GM21360 (cell line): ENCODE measurements around the gene NAB2.

Source experiments
- ATAC-seq: cut with Tn5 transposase; IDR thresholded peaks from one replicate; pipeline ENCODE4 v1.9.1; 2021; ENCODE audit warnings: mild to moderate bottlenecking, moderate library complexity; ENCODE audit not compliant: unreplicated experiment

Gene NAB2

DNA sequence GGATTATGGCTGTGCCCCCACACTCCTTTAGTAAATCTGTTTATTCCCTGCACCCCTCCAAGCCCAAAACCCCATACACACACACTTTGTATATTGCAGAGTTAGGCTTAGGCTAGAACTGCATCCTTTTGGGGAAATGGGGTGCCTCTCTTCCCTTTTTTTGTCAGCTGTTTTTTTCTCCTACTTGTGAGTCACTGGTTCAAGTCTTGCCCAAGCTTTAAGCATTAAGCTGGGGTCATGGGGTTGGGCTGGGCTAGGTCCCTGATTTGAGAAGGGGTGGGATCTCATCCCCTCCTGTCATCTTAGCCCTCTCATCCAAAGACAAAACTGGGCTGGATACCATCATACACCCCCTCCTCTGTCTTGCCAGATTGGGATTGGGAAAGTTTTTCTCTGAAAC lies 41.0 kb downstream of the NAB2 start:
- ATAC-seq, result no peak

DNA sequence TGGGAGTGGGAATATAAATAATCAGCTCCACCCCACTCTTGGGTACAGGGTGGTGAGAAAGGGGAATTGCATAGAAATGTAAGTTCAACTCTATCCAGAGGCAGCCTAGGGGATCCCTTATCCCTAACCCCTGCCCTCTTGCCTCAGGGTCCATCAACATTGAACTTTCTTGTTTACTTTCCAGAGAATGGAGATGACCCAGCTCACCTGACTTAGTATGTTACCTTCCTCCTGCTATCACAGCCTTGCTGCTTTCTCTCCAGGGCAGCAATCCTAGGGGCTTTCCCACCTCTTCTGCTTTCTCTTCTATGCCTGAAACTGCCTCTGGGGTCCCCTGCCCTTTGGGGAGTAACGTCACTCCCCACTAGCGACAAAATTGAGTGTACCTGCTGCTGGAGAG lies 42.0 kb downstream of the NAB2 start:
- no peak for ATAC-seq

DNA sequence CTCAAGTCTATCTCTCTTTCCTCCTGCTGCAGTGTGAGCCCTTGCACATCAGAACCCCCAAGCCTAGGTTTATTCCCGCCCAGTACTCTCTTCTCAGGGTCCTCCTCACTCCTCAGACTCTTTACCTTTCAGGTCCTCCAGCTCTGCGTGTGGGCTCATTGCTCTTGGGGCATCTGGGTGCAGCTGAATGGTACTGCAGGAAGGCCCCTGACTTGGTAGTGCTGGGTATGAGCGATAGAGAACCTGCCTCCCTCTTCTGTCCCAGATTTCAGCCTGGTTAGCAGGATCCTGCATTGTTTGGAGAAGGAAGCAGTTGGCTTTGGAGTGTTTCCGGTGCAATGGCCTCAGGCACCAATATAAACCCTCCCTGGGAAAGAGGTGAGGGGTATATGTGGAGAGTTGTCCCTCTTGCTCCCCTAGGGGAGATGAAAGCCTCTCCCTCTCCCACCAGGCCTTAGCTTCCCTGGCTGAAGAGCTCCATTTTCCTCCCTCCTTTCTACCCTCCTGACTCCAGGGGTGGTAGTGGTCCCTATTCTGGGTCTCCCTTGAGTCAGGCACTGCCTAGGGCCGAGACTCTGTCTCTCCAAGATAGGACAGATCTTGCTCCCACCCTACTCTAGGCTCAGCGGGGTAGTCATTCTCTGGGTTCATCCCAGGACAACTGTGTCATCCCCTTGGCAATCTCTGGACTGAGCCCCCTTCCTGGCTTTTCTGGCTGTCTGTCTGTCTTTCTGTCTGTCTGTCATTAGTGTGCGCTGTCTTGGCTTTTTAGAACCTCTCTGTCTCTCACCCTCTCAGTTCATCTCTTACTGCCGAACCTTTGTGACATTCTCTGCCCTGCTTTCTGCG lies 43.2 kb downstream of the NAB2 start:
- no peak for ATAC-seq

DNA sequence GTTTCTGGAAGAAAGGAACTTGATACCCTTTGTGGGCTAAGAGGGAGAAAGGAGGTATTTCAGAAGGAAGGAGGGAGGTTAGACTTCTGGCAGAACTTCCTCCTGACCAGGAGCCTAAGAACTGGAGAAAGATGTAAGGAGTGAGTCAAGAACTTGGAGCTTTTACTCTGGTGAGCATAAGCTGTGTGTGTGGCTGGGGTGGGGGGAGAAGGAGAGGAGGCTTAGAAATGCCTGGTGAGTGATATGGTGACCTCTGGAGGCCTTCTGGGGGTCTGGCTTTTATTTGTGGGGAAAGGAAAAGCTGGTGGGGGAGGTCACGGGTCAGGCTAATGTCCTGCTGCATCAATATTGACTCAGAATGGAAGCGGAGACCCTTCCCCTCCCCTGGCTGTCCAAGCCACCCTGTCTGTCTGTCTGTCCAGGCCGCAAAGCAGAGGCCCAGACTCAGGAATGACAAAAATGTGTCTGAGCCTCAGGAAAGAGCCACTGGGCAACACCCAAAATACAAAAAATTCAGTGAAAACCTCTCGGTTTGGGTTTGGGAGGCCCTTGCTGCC lies 44.2 kb downstream of the NAB2 start:
- no peak for ATAC-seq

DNA sequence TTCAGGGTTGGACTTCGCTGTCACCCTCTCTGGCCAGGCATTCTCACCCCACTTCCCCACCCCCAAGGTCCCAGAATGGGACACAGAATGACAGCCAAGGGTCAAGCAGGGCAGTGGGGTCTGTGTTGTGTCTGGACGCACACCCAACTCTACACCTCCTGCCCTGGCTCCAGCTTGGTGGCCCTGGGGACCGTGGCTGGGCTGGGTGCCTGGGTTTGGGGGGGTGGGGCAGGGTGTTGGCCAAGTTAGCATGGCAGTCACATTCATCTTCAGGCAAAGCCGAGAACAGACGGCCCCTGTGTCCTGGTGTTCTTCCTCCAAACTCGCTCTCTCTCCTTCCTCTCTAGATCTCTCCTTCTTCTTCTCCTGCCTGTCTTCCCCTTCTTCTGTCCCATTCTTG lies 45.0 kb downstream of the NAB2 start:
- no peak for ATAC-seq

DNA sequence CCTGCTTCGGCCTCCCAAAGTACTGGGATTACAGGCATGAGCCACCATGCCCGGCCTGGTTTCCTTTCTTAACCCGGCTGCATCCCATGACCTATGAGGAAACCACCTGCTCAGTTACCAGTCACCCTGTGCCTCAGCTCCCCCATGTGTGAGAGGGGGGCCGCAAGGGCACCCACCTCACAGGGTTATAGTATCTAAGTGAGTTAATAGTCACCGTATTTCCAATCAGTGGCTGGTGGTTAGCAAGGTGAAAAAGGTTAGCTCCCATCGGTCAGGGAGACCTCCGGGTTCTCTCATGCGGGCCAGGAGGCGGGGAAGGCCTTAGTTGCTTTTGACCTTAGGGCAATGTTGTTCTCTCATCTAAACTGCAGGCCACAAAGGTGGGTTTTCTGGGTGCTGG lies 46.0 kb downstream of the NAB2 start:
- ATAC-seq, result no peak

DNA sequence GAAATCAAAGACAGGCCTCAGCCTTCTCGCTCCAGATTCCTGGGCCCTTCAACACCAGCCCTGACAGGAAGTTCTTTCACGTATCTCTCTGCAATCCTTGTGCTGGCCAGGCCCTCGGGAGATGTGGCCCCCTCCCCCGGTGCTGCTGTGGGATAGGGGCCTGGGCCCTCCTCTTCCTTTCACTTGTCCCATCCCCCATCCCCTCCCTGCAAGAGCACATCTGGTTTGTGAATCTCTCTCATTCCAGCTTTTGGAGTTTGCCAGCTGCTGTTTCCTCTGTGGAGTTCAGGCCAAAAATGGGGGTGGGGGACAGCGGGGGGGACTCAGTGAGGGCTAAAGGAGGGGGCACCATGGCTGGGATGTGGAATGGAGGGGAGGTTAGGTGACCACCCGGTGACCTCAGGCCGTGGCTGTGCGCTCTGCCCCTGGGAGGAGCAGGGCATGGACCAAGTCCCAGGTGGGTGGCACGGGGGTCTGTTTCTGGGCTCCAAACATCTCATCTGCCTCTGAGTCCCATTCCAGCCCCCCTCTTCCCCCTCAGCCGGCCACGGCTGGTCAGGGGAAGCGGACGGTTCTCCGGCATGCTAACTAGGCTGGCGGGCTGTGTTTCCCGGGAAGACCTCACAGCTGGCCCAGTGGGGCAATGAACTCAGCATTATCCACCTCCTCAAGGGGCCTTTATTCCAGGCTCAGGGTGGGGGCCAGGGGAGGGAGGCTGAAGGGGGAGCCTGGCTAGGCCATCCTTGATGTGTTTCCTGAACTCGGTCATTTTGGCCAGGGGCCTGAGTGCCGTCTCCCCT lies 46.8 kb downstream of the NAB2 start:
- no peak for ATAC-seq

DNA sequence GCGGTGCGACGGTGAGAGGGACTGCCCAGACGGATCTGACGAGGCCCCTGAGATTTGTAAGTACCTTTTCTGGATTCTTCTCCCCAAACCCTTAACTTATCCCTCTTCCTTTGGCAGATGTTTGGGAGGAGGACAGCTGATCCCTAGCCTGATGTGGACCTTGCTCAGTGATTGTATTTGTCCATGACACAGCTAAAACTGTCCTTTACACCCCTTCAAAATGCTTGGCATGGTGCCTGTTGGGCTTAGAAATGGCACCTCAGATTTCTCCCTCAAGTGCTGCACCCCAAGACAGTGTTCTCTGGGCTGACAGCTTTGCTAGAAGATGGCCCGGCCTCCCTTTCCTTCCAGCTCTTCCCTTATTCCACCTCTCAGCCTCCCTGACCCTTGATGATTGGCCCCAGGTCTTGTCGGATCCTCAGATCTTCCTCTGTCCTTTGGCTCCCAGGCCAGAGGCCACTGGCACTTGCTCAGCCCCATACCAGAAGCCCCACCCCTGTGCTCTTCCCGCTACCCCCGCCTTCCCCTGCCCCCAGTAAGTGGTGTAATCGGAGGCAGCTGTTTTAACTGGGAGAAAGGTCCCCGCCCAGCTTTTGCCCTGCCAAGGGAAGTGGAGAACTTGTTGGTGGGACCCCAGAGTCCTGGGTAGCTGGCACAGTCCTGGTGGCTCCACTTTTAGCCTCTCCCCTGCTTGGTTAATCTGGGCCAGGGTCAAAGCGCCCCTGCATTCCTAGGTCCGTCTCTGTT lies 49.8 kb downstream of the NAB2 start:
- no peak for ATAC-seq

DNA sequence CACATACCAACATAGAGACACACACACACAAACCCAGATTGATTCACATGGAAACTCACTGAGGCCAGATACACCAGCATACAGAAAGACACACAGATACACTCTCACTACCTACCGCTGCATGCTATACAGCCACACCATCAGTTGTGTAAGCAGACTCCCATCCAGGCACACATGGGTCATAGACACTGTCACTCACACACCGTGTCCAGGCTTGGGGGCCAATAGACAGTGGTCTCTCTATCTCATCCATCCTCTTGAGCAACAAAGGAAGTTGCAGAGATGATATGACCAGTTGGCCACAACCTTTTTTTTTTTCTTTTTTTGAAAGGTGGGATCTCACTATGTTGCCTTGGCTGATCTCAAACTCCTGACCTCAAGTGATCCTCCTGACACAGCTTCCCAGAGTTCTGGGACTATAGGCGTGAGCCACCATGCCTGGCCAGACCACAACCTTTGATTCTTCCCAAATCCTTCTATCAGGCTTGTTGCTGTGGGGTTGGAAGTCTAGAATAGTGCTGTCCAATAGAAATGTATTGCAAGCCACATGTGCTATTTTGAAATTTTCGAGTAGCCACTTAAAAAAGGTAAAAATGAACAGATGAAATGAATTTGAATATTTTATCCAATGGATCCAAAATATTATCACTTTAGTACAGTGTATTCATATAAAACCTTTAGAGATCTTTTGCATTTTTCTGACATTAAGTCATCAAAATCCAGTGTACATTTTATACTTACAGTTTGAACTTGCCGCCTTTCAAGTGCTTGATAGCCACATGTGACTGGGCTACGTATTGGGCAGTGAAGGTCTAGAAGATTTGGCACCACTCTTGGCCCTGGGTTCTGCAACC lies 51.1 kb downstream of the NAB2 start:
- ATAC-seq, result no peak

DNA sequence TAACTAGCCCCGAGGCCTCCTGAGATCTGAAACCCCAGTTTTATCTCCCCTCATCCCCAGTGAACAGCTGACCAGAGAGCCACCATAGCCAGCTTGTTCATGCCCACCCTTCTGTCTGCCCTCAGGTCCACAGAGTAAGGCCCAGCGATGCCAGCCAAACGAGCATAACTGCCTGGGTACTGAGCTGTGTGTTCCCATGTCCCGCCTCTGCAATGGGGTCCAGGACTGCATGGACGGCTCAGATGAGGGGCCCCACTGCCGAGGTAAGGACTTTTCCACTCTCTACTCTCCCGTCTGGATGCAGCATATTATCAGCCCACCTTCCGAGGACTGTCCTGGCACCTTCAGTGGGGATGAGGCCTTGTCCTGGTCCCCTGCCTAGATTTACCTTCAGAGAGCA lies 52.3 kb downstream of the NAB2 start:
- ATAC-seq, result no peak

DNA sequence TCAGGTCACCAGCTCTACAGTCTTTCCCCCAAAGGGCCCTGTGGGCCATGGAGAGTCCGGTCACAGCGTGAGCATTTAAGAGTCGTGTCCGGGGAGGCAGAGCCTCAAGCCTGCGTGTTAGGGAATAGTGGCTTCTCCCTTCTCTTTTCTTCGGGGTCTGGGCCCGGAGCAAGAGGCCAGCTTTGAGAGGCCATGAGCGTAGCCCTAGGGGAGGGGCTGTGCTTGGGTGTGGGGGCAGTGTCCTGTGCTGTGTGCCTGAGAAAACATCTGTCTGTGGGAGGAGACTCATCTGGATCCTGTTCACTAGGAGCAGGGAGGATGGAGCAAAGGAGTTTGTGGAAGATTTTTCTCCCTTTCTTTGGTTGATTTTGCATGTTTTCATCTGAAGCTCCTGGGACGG lies 53.2 kb downstream of the NAB2 start:
- no peak for ATAC-seq

DNA sequence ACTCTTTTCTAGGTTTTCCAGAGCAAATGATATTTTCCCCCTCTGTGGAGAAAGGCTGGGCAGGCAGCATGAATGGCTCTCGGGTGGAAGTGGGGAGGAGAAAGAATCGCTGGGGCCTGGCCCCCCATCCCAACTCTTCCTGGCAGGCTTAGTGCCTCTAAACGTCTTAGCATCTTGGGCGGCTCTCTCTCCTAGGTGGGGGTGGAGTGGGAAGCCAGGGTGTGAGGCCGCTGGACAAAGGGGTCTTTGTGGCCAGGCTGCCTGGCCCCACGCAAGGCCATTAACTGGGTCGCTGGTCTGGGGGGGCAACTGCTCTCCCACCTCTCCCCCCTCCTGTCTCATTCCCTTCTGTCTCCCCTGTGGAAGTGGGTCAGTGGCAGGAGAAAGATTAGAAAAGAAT lies 53.8 kb downstream of the NAB2 start:
- no peak for ATAC-seq

DNA sequence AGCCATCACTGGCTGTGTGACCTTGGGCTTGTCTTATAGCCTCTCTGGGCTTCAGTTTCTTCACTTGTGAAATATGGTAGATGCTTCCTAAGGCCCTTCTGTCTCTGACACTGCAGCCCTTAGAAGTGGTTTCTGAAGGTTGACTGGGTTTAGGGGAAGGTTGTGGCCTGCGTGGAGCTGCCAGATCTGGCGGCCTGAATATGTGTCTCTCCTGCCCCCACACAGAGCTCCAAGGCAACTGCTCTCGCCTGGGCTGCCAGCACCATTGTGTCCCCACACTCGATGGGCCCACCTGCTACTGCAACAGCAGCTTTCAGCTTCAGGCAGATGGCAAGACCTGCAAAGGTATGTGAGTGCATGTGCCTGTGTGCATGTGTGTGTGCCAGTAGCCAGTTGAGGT lies 54.5 kb downstream of the NAB2 start:
- no peak for ATAC-seq
